H9 (cell line): ENCODE measurements around the gene CAMK2B. TPM values are rescaled to one million over a fixed set of nuclear protein-coding genes. Genes with fewer than 3 reads are reported as not detected.

Source experiments
- DNase-seq: peaks from one replicate; pipeline ENCODE4 v3.0.0-alpha.2; 2017
- H2AFZ ChIP-seq: one replicate; pipeline ENCODE4 v1.6.1; 2013; ENCODE audit warnings: mild to moderate bottlenecking, low read length, control low read depth, moderate library complexity
- H2AK5ac ChIP-seq: 2 replicates; pipeline ENCODE4 v1.6.1; 2013; ENCODE audit warnings: low read length, control low read depth, mixed read lengths; ENCODE audit not compliant: insufficient read length
- H2BK120ac ChIP-seq: one replicate; pipeline ENCODE4 v1.6.1; 2013; ENCODE audit warnings: low read depth, mild to moderate bottlenecking, low read length, control low read depth, inconsistent platforms; ENCODE audit not compliant: poor library complexity, severe bottlenecking
- H2BK12ac ChIP-seq: 2 replicates; pipeline ENCODE4 v1.6.1; 2013; ENCODE audit warnings: low read length, control low read depth, mixed read lengths, low read depth; ENCODE audit not compliant: insufficient read length
- H2BK15ac ChIP-seq: 2 replicates; pipeline ENCODE4 v1.6.1; 2013; ENCODE audit warnings: low read depth, low read length, control low read depth
- H2BK20ac ChIP-seq: one replicate; pipeline ENCODE4 v1.6.1; 2013; ENCODE audit warnings: low read depth, mild to moderate bottlenecking, low read length, control low read depth, inconsistent platforms; ENCODE audit not compliant: poor library complexity, severe bottlenecking
- H2BK5ac ChIP-seq: 2 replicates; pipeline ENCODE4 v1.6.1; 2013; ENCODE audit warnings: low read length, control low read depth, mixed read lengths; ENCODE audit not compliant: insufficient read length
- H3K14ac ChIP-seq: 2 replicates; pipeline ENCODE4 v1.6.1; 2013; ENCODE audit warnings: low read length, control low read depth; ENCODE audit not compliant: insufficient read depth
- H3K18ac ChIP-seq: 2 replicates; pipeline ENCODE4 v1.6.1; 2013; ENCODE audit warnings: low read depth, mild to moderate bottlenecking, mixed read lengths, low read length, control low read depth; ENCODE audit not compliant: insufficient read length
- H3K23ac ChIP-seq: 2 replicates; pipeline ENCODE4 v1.6.1; 2013; ENCODE audit warnings: low read length, control low read depth, mixed read lengths, low read depth; ENCODE audit not compliant: insufficient read length
- H3K23me2 ChIP-seq: 2 replicates; pipeline ENCODE4 v1.6.1; 2013; ENCODE audit warnings: low read depth, mild to moderate bottlenecking, mixed read lengths, low read length, control low read depth; ENCODE audit not compliant: insufficient read length, poor library complexity, severe bottlenecking
- H3K27ac ChIP-seq: 2 replicates; pipeline ENCODE4 v1.5.1; 2013; ENCODE audit warnings: low read length, control low read depth, mixed read lengths, low read depth; ENCODE audit not compliant: insufficient read length
- H3K27me3 ChIP-seq: 2 replicates; pipeline ENCODE4 v1.6.1; 2013; ENCODE audit warnings: low read length, control low read depth, inconsistent platforms; ENCODE audit not compliant: insufficient read depth
- H3K4ac ChIP-seq: 2 replicates; pipeline ENCODE4 v1.6.1; 2013; ENCODE audit warnings: low read depth, mild to moderate bottlenecking, control low read depth, inconsistent platforms, low read length, moderate library complexity
- H3K4me1 ChIP-seq: 2 replicates; pipeline ENCODE4 v1.6.1; 2013; ENCODE audit warnings: low read length, control low read depth, inconsistent platforms; ENCODE audit not compliant: insufficient read depth
- H3K4me2 ChIP-seq: 2 replicates; pipeline ENCODE4 v1.6.1; 2013; ENCODE audit warnings: low read length, control low read depth, mixed read lengths; ENCODE audit not compliant: insufficient read length, insufficient read depth
- H3K56ac ChIP-seq: 2 replicates; pipeline ENCODE4 v1.6.1; 2013; ENCODE audit warnings: low read depth, mild to moderate bottlenecking, mixed read lengths, low read length, control low read depth; ENCODE audit not compliant: insufficient read length
- H3K79me1 ChIP-seq: 2 replicates; pipeline ENCODE4 v1.6.1; 2013; ENCODE audit warnings: low read depth, mild to moderate bottlenecking, moderate library complexity, low read length, control low read depth, inconsistent platforms; ENCODE audit not compliant: insufficient read depth, poor library complexity, severe bottlenecking
- H3K79me2 ChIP-seq: 2 replicates; pipeline ENCODE4 v1.6.1; 2013; ENCODE audit warnings: low read length, control low read depth, inconsistent platforms; ENCODE audit not compliant: insufficient read depth
- H3K9ac ChIP-seq: 2 replicates; pipeline ENCODE4 v1.6.1; 2013; ENCODE audit warnings: low read length, control low read depth, mixed read lengths; ENCODE audit not compliant: insufficient read length; ENCODE audit errors: extremely low read depth
- H3K9me3 ChIP-seq: one replicate; pipeline ENCODE4 v1.6.1; 2013; ENCODE audit warnings: low read depth, low read length, inconsistent platforms; ENCODE audit not compliant: control insufficient read depth
- H3T11ph ChIP-seq: one replicate; pipeline ENCODE4 v1.6.1; 2013; ENCODE audit warnings: mild to moderate bottlenecking, low read length, control low read depth, inconsistent platforms
- H4K20me1 ChIP-seq: one replicate; pipeline ENCODE4 v1.6.1; 2013; ENCODE audit not compliant: control insufficient read depth, insufficient read length, insufficient read depth
- H4K5ac ChIP-seq: 2 replicates; pipeline ENCODE4 v1.6.1; 2013; ENCODE audit warnings: low read depth, mild to moderate bottlenecking, mixed read lengths, low read length, control low read depth; ENCODE audit not compliant: insufficient read length
- H4K8ac ChIP-seq: replicated peaks from 2 replicates; pipeline ENCODE4 v1.6.1; 2013; ENCODE audit warnings: low read length, control low read depth, mixed read lengths, low read depth; ENCODE audit not compliant: insufficient read length
- H4K91ac ChIP-seq: 2 replicates; pipeline ENCODE4 v1.6.1; 2013; ENCODE audit warnings: low read depth, mild to moderate bottlenecking, moderate library complexity, mixed read lengths, low read length, control low read depth; ENCODE audit not compliant: insufficient read length
- H3K27ac Mint-ChIP-seq, 3 experiments: 2 replicates in 2 of 3; 3 replicates in 1 of 3; pipeline ENCODE4 v1.8.0; 2020 to 2021; ENCODE audit warnings: mixed read lengths in 3 of 3, mild to moderate bottlenecking in 1 of 3, moderate library complexity in 1 of 3
- H3K27me3 Mint-ChIP-seq: 2 replicates; pipeline ENCODE4 v1.8.0; 2021; ENCODE audit warnings: low read depth, mild to moderate bottlenecking, moderate library complexity, mixed read lengths
- H3K36me3 Mint-ChIP-seq, 3 experiments: 2 replicates in 2 of 3; 3 replicates in 1 of 3; pipeline ENCODE4 v1.8.0; 2020 to 2021; ENCODE audit warnings: low read depth in 3 of 3, mixed read lengths in 3 of 3; ENCODE audit not compliant: insufficient read depth in 1 of 3
- H3K4me1 Mint-ChIP-seq, 2 experiments: 2 replicates each; pipeline ENCODE4 v1.8.0; 2020; ENCODE audit warnings: mixed read lengths in 2 of 2
- H3K4me3 Mint-ChIP-seq, 2 experiments: 2 replicates in 1 of 2; 3 replicates in 1 of 2; pipeline ENCODE4 v1.8.0; 2020 to 2021; ENCODE audit warnings: mild to moderate bottlenecking in 2 of 2, mixed read lengths in 2 of 2, moderate library complexity in 1 of 2
- H3K9me3 Mint-ChIP-seq, 2 experiments: 2 replicates in 1 of 2; 3 replicates in 1 of 2; pipeline ENCODE4 v1.8.0; 2020; ENCODE audit warnings: mild to moderate bottlenecking in 2 of 2, mixed read lengths in 2 of 2, moderate library complexity in 1 of 2
- WGBS: extraction: QIAGEN DNeasy Blood & Tissue Kit; methylation state at CpG from one replicate; pipeline ENCODE4 v1.1.7; 2013; ENCODE audit warnings: missing lambda C conversion rate, low lambda C conversion rate, mixed read lengths; ENCODE audit not compliant: insufficient read length; ENCODE audit errors: extremely low coverage; 5-methylcytosine and 5-hydroxymethylcytosine counted together
- total RNA-seq: library from RNA; stranded (reverse); gene quantifications from 2 replicates; pipeline ENCODE4 v1.2.1, GENCODE V29; 2021
- TF ChIP-seq, protein P1 (sequence below): fragments of 200-600 bp; sonication (generic); conservative IDR thresholded peaks from 3 replicates; pipeline ENCODE4 v1.8.0; 2021; ENCODE audit warnings: antibody characterized with exemption, mild to moderate bottlenecking

Gene CAMK2B
- total RNA-seq, 1 experiment from 2014 or later: 0.17 TPM

GRCh38 chr7:44173911-44174693 lies 151.3 kb downstream of the CAMK2B start:
- Histone ChIP-seq H3K23ac (no peak overlapping the region), H3K23me2 (no peaks in the 10 kb centered on the region), H3K14ac (no peak overlapping the region), H3K56ac (no peak overlapping the region), H3K4ac (no peak overlapping the region), H4K91ac (no peak overlapping the region), H3K27ac (no peak overlapping the region), H4K5ac (no peak overlapping the region), H4K8ac (no peak overlapping the region), H3K9me3 (no peaks in the 10 kb centered on the region), H3K79me2 (no peaks in the 10 kb centered on the region), H2BK15ac (no peak overlapping the region), H2AFZ (no peak overlapping the region), H2BK120ac (no peak overlapping the region), H2AK5ac (no peak overlapping the region), H3K27me3 (no peaks in the 10 kb centered on the region), H3T11ph (no peak overlapping the region), H3K4me2 (no peak overlapping the region), H3K18ac (no peak overlapping the region), H3K9ac (no peak overlapping the region), H2BK5ac (no peak overlapping the region), H2BK20ac (no peak overlapping the region), H2BK12ac (no peak overlapping the region), H4K20me1 (no peaks in the 10 kb centered on the region), H3K79me1 (no peaks in the 10 kb centered on the region), H3K4me1 (no peaks in the 10 kb centered on the region)
- H3K36me3 Mint-ChIP-seq: no peaks in the 10 kb centered on the region
- TF ChIP-seq, protein P1, sequence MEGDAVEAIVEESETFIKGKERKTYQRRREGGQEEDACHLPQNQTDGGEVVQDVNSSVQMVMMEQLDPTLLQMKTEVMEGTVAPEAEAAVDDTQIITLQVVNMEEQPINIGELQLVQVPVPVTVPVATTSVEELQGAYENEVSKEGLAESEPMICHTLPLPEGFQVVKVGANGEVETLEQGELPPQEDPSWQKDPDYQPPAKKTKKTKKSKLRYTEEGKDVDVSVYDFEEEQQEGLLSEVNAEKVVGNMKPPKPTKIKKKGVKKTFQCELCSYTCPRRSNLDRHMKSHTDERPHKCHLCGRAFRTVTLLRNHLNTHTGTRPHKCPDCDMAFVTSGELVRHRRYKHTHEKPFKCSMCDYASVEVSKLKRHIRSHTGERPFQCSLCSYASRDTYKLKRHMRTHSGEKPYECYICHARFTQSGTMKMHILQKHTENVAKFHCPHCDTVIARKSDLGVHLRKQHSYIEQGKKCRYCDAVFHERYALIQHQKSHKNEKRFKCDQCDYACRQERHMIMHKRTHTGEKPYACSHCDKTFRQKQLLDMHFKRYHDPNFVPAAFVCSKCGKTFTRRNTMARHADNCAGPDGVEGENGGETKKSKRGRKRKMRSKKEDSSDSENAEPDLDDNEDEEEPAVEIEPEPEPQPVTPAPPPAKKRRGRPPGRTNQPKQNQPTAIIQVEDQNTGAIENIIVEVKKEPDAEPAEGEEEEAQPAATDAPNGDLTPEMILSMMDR: no peak
- H3K9me3 Mint-ChIP-seq: peaks cover 2 to 3% of the 10 kb centered on the region in 2 experiments; a peak in 3 of 5 replicates
- H3K27me3 Mint-ChIP-seq: peaks cover 41% of the 10 kb centered on the region
- WGBS: no CpG with 5 or more reads among the region's 3 CpGs
- H3K4me3 Mint-ChIP-seq: no peak overlapping the region
- H3K27ac Mint-ChIP-seq: no peak overlapping the region
- H3K4me1 Mint-ChIP-seq: peaks cover 10 to 15% of the 10 kb centered on the region in 2 experiments
- peak; percentile 5 for DNase-seq
